GM04504 (cell line): ENCODE measurements around the gene CCR7.

Source experiments
- DNase-seq: peaks from one replicate; pipeline ENCODE4 v3.0.0-alpha.2; 2012; ENCODE audit warnings: low read depth

Gene CCR7

GRCh38 chr17:40535924-40536294 lies 29.4 kb downstream of the CCR7 start:
- no peak for DNase-seq

GRCh38 chr17:40535438-40535837 lies 29.8 kb downstream of the CCR7 start:
- DNase-seq: no peak

GRCh38 chr17:40534371-40535189 lies 30.7 kb downstream of the CCR7 start:
- no peak for DNase-seq

GRCh38 chr17:40533896-40534295 lies 31.4 kb downstream of the CCR7 start:
- no peak for DNase-seq

GRCh38 chr17:40532520-40533253 lies 32.6 kb downstream of the CCR7 start:
- no peak for DNase-seq

- DNase-seq: no peak
These were observed 34.0 kb downstream of the CCR7 start for GRCh38 chr17:40531051-40531991.

GRCh38 chr17:40530531-40530994 lies 34.7 kb downstream of the CCR7 start:
- DNase-seq: no peak

GRCh38 chr17:40529991-40530390 lies 35.3 kb downstream of the CCR7 start:
- no peak for DNase-seq

- DNase-seq: no peak
These were observed 36.4 kb downstream of the CCR7 start for GRCh38 chr17:40528692-40529417.

GRCh38 chr17:40526668-40527067 lies 38.6 kb downstream of the CCR7 start:
- DNase-seq: no peak

GRCh38 chr17:40525294-40525693 lies 40.0 kb downstream of the CCR7 start:
- DNase-seq: no peak

GRCh38 chr17:40524243-40524965 lies 40.9 kb downstream of the CCR7 start:
- DNase-seq: no peak

- DNase-seq: no peak
These were observed 42.3 kb downstream of the CCR7 start for GRCh38 chr17:40522961-40523310.

GRCh38 chr17:40522250-40522960 lies 42.9 kb downstream of the CCR7 start:
- DNase-seq: no peak

- DNase-seq: no peak
These were observed 44.2 kb downstream of the CCR7 start for GRCh38 chr17:40520991-40521453.

- DNase-seq: no peak
These were observed 46.0 kb downstream of the CCR7 start for GRCh38 chr17:40519089-40519775.

GRCh38 chr17:40518401-40519088 lies 46.7 kb downstream of the CCR7 start:
- DNase-seq: no peak

GRCh38 chr17:40517981-40518380 lies 47.3 kb downstream of the CCR7 start:
- no peak for DNase-seq

GRCh38 chr17:40517286-40517662 lies 48.0 kb downstream of the CCR7 start:
- no peak for DNase-seq
